Activated CD4-positive, alpha-beta memory T cell treated with anti-CD3 and anti-CD28 coated beads, Interleukin-2, amount 10 ng/mL, durations not matched to agents 7 days and 5 days (primary cell): ENCODE results near the gene VASH2. TPM values are rescaled to one million over a fixed set of nuclear protein-coding genes. Genes with fewer than 3 reads are reported as not detected.
A peak's percentile ranks its signal among the peaks of the same experiment; 100 is the strongest.
"Not testable (repeated sequence)": the region's sequence is repeated elsewhere in the genome, so short reads cannot be mapped to it uniquely, and the experiment has no call there.

Experiments
- CTCF ChIA-PET: fragments of 350-600 bp; sonication (Branson Sonifier 250); formaldehyde crosslinking; loops from one replicate; lab custom pipeline; 2021; ENCODE audit warnings: antibody characterized with exemption, inconsistent platforms; lab: Charles Lee
- POLR2A ChIA-PET: fragments of 350-600 bp; sonication (Branson Sonifier 250); formaldehyde crosslinking; loops from one replicate; lab custom pipeline; 2021; ENCODE audit warnings: antibody characterized with exemption; lab: Charles Lee
- DNase-seq: peaks from one replicate; pipeline ENCODE4 v3.0.0-alpha.2; 2020
- H3K27ac Mint-ChIP-seq: one replicate; pipeline ENCODE4 v1.8.0; 2021; ENCODE audit warnings: mild to moderate bottlenecking, mixed read lengths
- H3K27me3 Mint-ChIP-seq: one replicate; pipeline ENCODE4 v1.8.0; 2021; ENCODE audit warnings: mixed read lengths
- H3K36me3 Mint-ChIP-seq: one replicate; pipeline ENCODE4 v1.8.0; 2021; ENCODE audit warnings: low read depth, mixed read lengths
- H3K4me1 Mint-ChIP-seq: one replicate; pipeline ENCODE4 v1.8.0; 2021; ENCODE audit warnings: mixed read lengths
- H3K4me3 Mint-ChIP-seq: one replicate; pipeline ENCODE4 v1.8.0; 2021; ENCODE audit warnings: mild to moderate bottlenecking, mixed read lengths
- H3K9me3 Mint-ChIP-seq: one replicate; pipeline ENCODE4 v1.8.0; 2021; ENCODE audit warnings: mixed read lengths
- total RNA-seq, 2 experiments: library from RNA; stranded (reverse); gene quantifications; one replicate each; pipeline ENCODE4 v1.2.3, GENCODE V29; 2021

The VASH2 gene
- total RNA-seq, 2 experiments from 2014 or later, result 0.23 to 0.48 TPM

GRCh38 chr1:212980123-212980785 is 29.9 kb downstream of the VASH2 start:
- CTCF ChIA-PET, result interaction anchor here (1.5 kb wide), 1 partner anchor 15 kb away, joined by 3 read pairs; no protein-coding TSS in a partner anchor
- peak; percentile 15 for DNase-seq
- no peak overlapping the region for H3K27ac Mint-ChIP-seq
- H3K27me3 Mint-ChIP-seq, result no peaks in the 10 kb centered on the region
- no peaks in the 10 kb centered on the region for H3K9me3 Mint-ChIP-seq
- no peaks in the 10 kb centered on the region for H3K36me3 Mint-ChIP-seq
- peaks cover 62% of the 10 kb centered on the region for H3K4me1 Mint-ChIP-seq
- POLR2A ChIA-PET, result interaction anchor here (0.9 to 1.1 kb wide), 2 partner anchors 8 to 12 kb away, joined by 3 read pairs; no protein-coding TSS in a partner anchor
- H3K4me3 Mint-ChIP-seq, result no peak overlapping the region

DNA sequence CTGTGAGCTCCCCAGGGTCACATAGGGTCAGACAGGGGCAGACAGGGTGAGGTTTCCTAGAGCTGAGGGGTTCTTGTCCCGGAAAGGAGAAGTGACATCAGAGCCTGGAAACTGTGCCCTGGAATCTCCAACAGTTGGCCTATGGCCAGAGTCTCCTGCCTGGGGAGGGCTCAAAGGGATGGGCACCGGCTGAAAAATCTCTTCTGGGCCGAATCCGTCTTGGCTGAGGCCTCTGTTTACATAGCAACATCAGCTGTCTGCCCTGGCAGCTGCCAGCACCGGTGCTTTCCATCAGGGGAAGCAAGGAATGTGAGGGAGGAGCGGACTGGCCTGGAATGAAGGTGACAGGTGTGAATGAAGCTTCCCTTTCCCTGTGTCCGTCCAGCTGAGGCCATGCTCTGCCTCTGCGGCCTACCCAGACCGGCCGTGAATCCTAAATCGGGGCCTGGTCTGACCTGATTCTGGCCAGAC is 30.7 kb downstream of the VASH2 start:
- no peaks in the 10 kb centered on the region for H3K9me3 Mint-ChIP-seq
- ChIA-PET POLR2A (interaction anchor here (0.9 to 1.1 kb wide), 2 partner anchors 9 to 11 kb away, joined by 3 read pairs; no protein-coding TSS in a partner anchor), CTCF (no interaction called here)
- H3K27ac Mint-ChIP-seq, result no peak overlapping the region
- H3K27me3 Mint-ChIP-seq, result no peaks in the 10 kb centered on the region
- H3K36me3 Mint-ChIP-seq, result no peaks in the 10 kb centered on the region
- H3K4me1 Mint-ChIP-seq, result peaks cover 59% of the 10 kb centered on the region
- no peak overlapping the region for H3K4me3 Mint-ChIP-seq
- DNase-seq, result peak; percentile 11

DNA sequence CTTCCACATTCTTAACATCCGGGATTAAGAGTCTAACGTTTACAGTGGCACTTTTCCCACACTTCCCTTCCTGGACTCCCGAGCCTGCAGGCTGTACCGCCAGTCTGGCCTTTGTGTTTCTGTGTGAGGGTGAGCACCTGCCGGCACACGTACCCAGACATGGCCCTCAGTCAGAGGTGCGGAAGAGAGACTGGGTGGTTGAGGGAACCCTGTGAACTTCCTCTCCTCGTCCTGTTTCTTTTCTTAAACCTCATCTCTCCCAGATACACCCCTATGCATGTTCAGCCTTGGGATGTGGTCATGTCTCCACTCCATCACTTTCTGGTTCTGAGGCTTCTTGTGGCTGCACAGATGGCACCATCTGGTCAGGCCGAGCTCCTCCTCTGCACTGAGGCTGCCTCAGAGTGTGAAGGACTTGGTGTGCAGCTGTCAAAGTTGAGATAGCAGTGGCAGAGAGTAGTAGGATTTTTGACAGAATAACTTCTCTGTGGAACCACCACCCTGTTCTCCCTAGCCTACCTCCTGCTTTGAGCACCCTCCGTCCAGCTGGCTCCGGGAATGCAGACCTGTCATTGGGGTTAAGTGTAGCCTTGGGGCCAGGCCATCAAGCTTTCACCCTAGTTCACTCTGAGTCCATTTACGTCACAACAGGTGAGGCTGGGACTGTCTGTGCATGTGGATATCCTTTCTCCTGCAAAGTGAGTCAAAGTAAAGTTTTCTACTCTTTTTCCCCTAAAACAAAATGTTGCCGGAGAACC is 31.4 kb downstream of the VASH2 start:
- no peaks in the 10 kb centered on the region for H3K9me3 Mint-ChIP-seq
- H3K4me1 Mint-ChIP-seq, result peaks cover 56% of the 10 kb centered on the region
- ChIA-PET POLR2A (no interaction called here), CTCF (interaction anchor here (1.1 kb wide), 1 partner anchor 124 kb away, joined by 3 read pairs; the partner anchor contains the start of gene FLVCR1)
- DNase-seq, result peak; percentile 17
- no peaks in the 10 kb centered on the region for H3K36me3 Mint-ChIP-seq
- H3K27ac Mint-ChIP-seq, result no peak overlapping the region
- no peak overlapping the region for H3K4me3 Mint-ChIP-seq
- H3K27me3 Mint-ChIP-seq, result no peaks in the 10 kb centered on the region

GRCh38 chr1:212982430-212983152 is 32.2 kb downstream of the VASH2 start:
- no peak for DNase-seq
- Mint-ChIP-seq H3K4me3 (no peak overlapping the region), H3K27ac (no peak overlapping the region), H3K27me3 (no peaks in the 10 kb centered on the region), H3K9me3 (no peaks in the 10 kb centered on the region), H3K36me3 (no peaks in the 10 kb centered on the region), H3K4me1 (peaks cover 48% of the 10 kb centered on the region)
- ChIA-PET POLR2A (no interaction called here), CTCF (interaction anchor here (1.1 kb wide), 1 partner anchor 125 kb away, joined by 3 read pairs; the partner anchor contains the start of gene FLVCR1)

- H3K27me3 Mint-ChIP-seq, result no peaks in the 10 kb centered on the region
- no peak overlapping the region for H3K27ac Mint-ChIP-seq
- no peaks in the 10 kb centered on the region for H3K36me3 Mint-ChIP-seq
- peaks cover 39% of the 10 kb centered on the region for H3K4me1 Mint-ChIP-seq
- ChIA-PET CTCF (interaction anchor here (1.4 kb wide), 1 partner anchor 12 kb away, joined by 7 read pairs; no protein-coding TSS in a partner anchor), POLR2A (no interaction called here)
- DNase-seq, result no peak
- H3K9me3 Mint-ChIP-seq, result no peaks in the 10 kb centered on the region
- no peak overlapping the region for H3K4me3 Mint-ChIP-seq
Observed at GRCh38 chr1:212983482-212983881, 33.1 kb downstream of the VASH2 start.

GRCh38 chr1:212984522-212985291 is 34.4 kb downstream of the VASH2 start:
- H3K27me3 Mint-ChIP-seq, result no peaks in the 10 kb centered on the region
- H3K4me1 Mint-ChIP-seq, result peaks cover 27% of the 10 kb centered on the region
- no peak for DNase-seq
- peaks cover 2% of the 10 kb centered on the region for H3K36me3 Mint-ChIP-seq
- ChIA-PET CTCF (interaction anchor here (0.9 to 2.2 kb wide), 4 partner anchors 11 to 170 kb away, joined by 3 to 7 read pairs (median 6); no protein-coding TSS in a partner anchor), POLR2A (interaction anchor here (0.9 kb wide), 1 partner anchor 30 kb away, joined by 3 read pairs; no protein-coding TSS in a partner anchor)
- H3K4me3 Mint-ChIP-seq, result no peak overlapping the region
- H3K9me3 Mint-ChIP-seq, result no peaks in the 10 kb centered on the region
- H3K27ac Mint-ChIP-seq, result no peak overlapping the region

DNA sequence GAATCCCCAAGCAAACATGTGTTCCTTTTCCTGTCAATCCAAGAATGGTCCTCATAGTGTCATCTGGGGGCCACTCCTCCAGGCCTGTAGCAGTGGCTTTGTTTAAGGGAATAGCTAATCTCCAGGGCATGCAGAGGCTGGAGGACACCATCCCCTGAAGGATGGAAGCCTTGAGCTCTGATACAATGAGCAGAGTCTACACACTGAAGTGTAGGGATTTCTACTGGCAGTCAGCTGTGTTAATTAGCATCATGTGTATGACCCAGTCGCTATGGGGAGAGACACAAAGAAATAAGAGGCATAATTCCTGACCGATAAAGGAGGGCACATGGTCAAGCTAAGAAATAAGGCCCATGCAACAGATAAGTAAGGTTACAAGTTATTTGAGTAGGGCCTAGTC is 36.2 kb downstream of the VASH2 start:
- no peaks in the 10 kb centered on the region for H3K9me3 Mint-ChIP-seq
- no peak overlapping the region for H3K4me3 Mint-ChIP-seq
- peaks cover 18% of the 10 kb centered on the region for H3K4me1 Mint-ChIP-seq
- H3K27ac Mint-ChIP-seq, result no peak overlapping the region
- CTCF ChIA-PET, result interaction anchor here (0.6 to 1.6 kb wide), 2 partner anchors 9 to 327 kb away, joined by 3 to 8 read pairs; no protein-coding TSS in a partner anchor
- POLR2A ChIA-PET, result no interaction called here
- no peaks in the 10 kb centered on the region for H3K27me3 Mint-ChIP-seq
- no peak for DNase-seq
- peaks cover 4% of the 10 kb centered on the region for H3K36me3 Mint-ChIP-seq

DNA sequence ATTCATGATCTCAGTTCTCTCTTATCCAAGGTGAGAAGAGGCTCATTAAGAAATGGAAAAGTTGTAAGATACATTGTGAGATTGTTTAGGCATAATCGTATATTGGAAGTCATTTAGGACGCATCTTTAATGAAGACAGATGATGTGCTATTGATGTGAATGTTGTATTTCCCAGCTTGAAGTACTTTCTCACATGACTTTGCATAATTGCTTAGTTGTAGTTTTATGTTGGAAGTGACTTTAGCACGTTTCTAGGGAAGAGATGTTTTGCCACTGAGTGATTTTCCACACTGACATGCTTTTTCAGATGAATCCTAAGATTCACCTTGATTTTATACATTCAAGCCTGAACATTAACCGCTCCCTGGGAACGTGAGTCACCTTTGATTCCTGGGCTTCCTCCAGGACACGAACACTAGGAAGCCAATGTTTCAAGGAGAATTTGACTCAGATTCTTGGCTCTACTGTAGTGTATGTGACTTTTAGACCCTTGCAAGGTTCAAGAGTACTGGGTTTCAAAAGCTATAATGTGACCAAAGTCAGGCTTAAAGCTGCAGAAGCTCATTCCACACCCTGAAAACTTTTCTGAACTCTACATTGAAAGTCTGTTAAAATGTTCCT is 37.5 kb downstream of the VASH2 start:
- Mint-ChIP-seq H3K27ac (no peak overlapping the region), H3K36me3 (peaks cover 11% of the 10 kb centered on the region), H3K4me1 (peaks cover 11% of the 10 kb centered on the region), H3K9me3 (no peaks in the 10 kb centered on the region), H3K4me3 (no peak overlapping the region), H3K27me3 (no peaks in the 10 kb centered on the region)
- no peak for DNase-seq
- CTCF ChIA-PET, result no interaction called here
- POLR2A ChIA-PET, result no interaction called here

DNA sequence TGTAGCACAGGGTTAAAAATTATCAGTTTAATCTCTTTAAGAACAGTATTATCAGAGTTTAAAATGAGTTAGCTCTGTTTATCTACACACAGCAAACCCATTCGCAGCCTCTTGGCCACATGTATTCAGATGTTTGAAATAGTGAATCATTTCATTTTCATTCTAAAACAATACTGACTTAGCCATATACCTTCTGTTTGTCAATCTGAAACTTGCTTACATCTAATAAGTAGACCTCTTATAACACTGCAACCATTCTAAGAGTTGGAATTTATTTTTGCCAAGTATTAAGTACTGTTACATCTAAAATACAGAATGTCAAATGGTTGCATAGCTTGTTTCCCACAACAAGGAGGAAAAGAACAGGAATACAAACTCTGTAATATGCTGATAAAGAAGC is 39.9 kb downstream of the VASH2 start:
- Mint-ChIP-seq H3K4me1 (peaks cover 3% of the 10 kb centered on the region), H3K27me3 (no peaks in the 10 kb centered on the region), H3K27ac (no peak overlapping the region), H3K4me3 (no peak overlapping the region), H3K9me3 (no peaks in the 10 kb centered on the region), H3K36me3 (peaks cover 21% of the 10 kb centered on the region)
- CTCF ChIA-PET, result interaction anchor here (0.6 to 2.3 kb wide), 3 partner anchors 8 to 534 kb away, joined by 3 to 6 read pairs (median 5); no protein-coding TSS in a partner anchor
- no peak for DNase-seq
- POLR2A ChIA-PET, result no interaction called here

GRCh38 chr1:212993960-212994359 is 43.6 kb downstream of the VASH2 start:
- CTCF ChIA-PET, result interaction anchor here (1.0 to 5.1 kb wide), 17 partner anchors 11 to 538 kb away, joined by 3 to 40 read pairs (median 6); partner anchors contain the start of genes FLVCR1, NSL1 and TATDN3
- H3K4me1 Mint-ChIP-seq, H3K27ac Mint-ChIP-seq, H3K27me3 Mint-ChIP-seq, DNase-seq, H3K4me3 Mint-ChIP-seq, H3K9me3 Mint-ChIP-seq, POLR2A ChIA-PET: not testable (repeated sequence)
- H3K36me3 Mint-ChIP-seq, result peaks cover 30% of the 10 kb centered on the region

DNA sequence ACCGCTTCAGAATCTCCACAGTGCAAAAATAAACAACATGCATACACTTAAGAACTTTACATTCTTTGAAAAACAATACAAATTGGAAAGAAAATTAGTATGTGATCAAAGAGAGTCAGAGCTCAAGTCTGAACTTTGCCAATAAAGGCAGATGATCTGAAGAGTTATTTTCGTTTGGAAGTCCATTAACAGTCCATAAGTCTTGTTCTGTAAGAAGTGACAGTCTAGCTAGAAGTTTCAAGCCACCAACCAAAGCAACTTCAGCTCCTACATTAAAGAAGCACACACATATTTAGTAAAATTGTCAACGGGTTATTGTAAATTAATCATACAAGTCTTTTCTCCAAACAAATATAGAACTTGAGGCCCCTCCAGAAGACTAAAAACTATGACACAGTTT is 44.6 kb downstream of the VASH2 start:
- ChIA-PET POLR2A (interaction anchor here (1.1 kb wide), 2 partner anchors 294 to 330 kb away, joined by 3 read pairs; no protein-coding TSS in a partner anchor), CTCF (interaction anchor here (0.7 to 5.1 kb wide), 29 partner anchors 8 to 539 kb away, joined by 3 to 40 read pairs (median 5); partner anchors contain the start of genes FLVCR1, NSL1 and TATDN3)
- Mint-ChIP-seq H3K9me3 (no peaks in the 10 kb centered on the region), H3K36me3 (peaks cover 34% of the 10 kb centered on the region), H3K4me1 (peaks cover 3% of the 10 kb centered on the region), H3K4me3 (no peak overlapping the region), H3K27ac (no peak overlapping the region), H3K27me3 (no peaks in the 10 kb centered on the region)
- DNase-seq, result no peak
